Type B pancreatic cell (in vitro differentiated cells): ENCODE measurements around the gene MAN2B2. TPM values are rescaled to one million over a fixed set of nuclear protein-coding genes. Genes with fewer than 3 reads are reported as not detected.

Experiments
- DNase-seq: peaks from one replicate; pipeline ENCODE4 v3.0.0; 2021; ENCODE audit warnings: mixed read lengths; ENCODE audit not compliant: unreplicated experiment; ENCODE audit errors: extremely low spot score
- H3K27ac Mint-ChIP-seq: 2 replicates; pipeline ENCODE4 v1.8.0; 2021; ENCODE audit warnings: mild to moderate bottlenecking, mixed read lengths
- H3K27me3 Mint-ChIP-seq: 2 replicates; pipeline ENCODE4 v1.8.0; 2021; ENCODE audit warnings: mixed read lengths
- H3K36me3 Mint-ChIP-seq: 2 replicates; pipeline ENCODE4 v1.8.0; 2021; ENCODE audit warnings: mixed read lengths
- H3K4me1 Mint-ChIP-seq: one replicate; pipeline ENCODE4 v1.8.0; 2021; ENCODE audit warnings: mixed read lengths; ENCODE audit not compliant: unreplicated experiment
- H3K4me3 Mint-ChIP-seq: 2 replicates; pipeline ENCODE4 v1.8.0; 2021; ENCODE audit warnings: mild to moderate bottlenecking, mixed read lengths
- H3K9me3 Mint-ChIP-seq: 2 replicates; pipeline ENCODE4 v1.8.0; 2021; ENCODE audit warnings: mixed read lengths
- total RNA-seq: library from RNA; stranded (reverse); gene quantifications from 2 replicates; pipeline ENCODE4 v1.2.1, GENCODE V29; 2021; ENCODE audit warnings: low replicate concordance
- TF ChIP-seq, protein P1 (sequence below): fragments of 200-600 bp; sonication (generic); conservative IDR thresholded peaks from 2 replicates; pipeline ENCODE4 v1.5.0; 2021; ENCODE audit warnings: antibody characterized with exemption, mild to moderate bottlenecking

Gene MAN2B2
- total RNA-seq, 1 donor from 2014 or later = 17.4 TPM

DNA sequence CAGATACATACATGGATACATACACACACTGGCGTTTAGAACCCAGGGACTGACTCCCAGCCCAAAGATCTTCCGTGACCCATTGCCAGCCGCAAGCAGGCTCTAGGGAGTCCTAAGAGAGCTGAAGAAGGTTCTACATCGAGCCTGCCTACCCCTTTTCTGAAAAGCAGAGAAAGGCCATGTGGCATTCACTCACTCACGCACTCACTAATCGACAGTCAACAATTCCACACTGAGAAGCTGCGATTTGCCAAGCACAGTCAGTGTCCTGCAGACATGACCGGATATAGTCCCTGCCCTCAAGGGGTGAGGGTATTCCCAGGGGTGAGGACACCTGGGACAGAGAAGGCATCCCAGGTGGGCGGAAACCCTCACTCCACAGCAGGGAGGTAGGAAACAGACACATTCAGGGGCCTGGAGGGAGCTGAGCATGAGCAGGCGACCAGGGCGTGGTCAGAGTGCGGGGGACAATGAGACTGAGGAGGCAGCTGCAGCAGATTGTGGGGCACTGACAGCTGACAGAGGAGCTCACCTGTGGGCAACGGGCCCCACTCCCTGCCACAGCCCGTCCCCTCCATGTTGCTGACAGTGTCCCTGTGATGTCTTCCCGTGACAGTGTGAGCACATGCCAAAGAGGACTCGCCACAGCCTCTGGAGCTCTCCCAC, 13.2 kb upstream of the MAN2B2 start:
- H3K27ac Mint-ChIP-seq = no peak overlapping the region
- no peaks in the 10 kb centered on the region for H3K9me3 Mint-ChIP-seq
- H3K4me3 Mint-ChIP-seq = peak overlapping the region; percentile 54

DNA sequence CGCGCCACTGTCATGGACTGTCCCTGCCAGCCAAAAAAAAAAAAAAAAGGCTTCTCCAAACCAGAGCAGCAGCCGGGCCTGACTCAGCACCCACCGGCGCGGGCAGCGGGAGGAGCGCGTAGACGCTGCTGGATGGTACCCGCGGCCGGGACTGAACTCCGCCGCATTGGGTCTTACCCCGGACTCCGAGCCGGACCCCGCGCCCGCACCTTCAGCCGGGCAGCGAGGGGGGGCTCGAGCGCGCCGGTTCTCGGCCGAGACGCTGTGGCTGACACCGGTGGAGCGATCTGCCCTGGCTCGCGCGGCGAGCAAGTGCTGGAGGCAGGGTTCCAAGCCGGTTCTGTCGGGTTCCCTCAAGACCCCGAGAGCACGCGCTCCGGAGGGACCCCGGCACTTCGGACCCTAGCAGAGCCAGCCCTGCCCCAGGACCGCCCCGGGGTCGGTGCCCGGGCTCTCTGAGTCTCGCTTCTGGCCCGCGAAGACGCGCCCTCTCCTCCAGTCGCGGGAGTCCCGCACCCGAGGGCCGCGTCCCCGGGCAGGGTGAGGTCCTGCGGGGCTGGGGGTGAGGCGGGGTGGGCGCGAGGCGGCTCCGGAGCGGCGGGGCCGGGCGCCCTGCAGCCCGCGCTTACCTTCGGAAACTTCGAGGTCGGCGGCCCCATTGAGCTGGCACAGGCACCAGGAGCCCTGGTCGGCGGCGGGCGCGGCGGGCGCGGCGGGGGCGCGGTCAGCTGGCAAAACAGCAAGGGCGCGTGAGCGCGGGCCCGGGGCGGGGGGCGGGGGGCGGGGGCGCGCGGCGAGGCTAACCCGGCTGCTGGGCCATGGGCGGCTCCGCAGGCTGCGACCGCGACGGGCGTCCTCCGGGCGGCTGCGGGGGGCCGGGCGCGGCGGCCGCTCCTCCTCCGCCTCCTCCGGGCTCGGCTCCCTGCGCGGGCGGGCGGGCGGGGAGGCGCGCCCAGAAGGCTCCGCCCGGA, 11.8 kb upstream of the MAN2B2 start:
- H3K27me3 Mint-ChIP-seq = peaks cover 89% of the 10 kb centered on the region
- H3K4me1 Mint-ChIP-seq = no peaks in the 10 kb centered on the region
- H3K4me3 Mint-ChIP-seq = peak overlapping the region; percentile 31
- TF ChIP-seq, protein P1, sequence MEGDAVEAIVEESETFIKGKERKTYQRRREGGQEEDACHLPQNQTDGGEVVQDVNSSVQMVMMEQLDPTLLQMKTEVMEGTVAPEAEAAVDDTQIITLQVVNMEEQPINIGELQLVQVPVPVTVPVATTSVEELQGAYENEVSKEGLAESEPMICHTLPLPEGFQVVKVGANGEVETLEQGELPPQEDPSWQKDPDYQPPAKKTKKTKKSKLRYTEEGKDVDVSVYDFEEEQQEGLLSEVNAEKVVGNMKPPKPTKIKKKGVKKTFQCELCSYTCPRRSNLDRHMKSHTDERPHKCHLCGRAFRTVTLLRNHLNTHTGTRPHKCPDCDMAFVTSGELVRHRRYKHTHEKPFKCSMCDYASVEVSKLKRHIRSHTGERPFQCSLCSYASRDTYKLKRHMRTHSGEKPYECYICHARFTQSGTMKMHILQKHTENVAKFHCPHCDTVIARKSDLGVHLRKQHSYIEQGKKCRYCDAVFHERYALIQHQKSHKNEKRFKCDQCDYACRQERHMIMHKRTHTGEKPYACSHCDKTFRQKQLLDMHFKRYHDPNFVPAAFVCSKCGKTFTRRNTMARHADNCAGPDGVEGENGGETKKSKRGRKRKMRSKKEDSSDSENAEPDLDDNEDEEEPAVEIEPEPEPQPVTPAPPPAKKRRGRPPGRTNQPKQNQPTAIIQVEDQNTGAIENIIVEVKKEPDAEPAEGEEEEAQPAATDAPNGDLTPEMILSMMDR = no peak
- no peaks in the 10 kb centered on the region for H3K36me3 Mint-ChIP-seq
- no peak for DNase-seq
- no peak overlapping the region for H3K27ac Mint-ChIP-seq
- H3K9me3 Mint-ChIP-seq = no peaks in the 10 kb centered on the region

More for the DNA sequence above, 13.2 kb upstream of the MAN2B2 start:
- Mint-ChIP-seq H3K36me3 (no peaks in the 10 kb centered on the region), H3K27me3 (peaks cover 89% of the 10 kb centered on the region), H3K4me1 (no peaks in the 10 kb centered on the region)
- DNase-seq = no peak
- TF ChIP-seq, protein P1 = no peak

DNA sequence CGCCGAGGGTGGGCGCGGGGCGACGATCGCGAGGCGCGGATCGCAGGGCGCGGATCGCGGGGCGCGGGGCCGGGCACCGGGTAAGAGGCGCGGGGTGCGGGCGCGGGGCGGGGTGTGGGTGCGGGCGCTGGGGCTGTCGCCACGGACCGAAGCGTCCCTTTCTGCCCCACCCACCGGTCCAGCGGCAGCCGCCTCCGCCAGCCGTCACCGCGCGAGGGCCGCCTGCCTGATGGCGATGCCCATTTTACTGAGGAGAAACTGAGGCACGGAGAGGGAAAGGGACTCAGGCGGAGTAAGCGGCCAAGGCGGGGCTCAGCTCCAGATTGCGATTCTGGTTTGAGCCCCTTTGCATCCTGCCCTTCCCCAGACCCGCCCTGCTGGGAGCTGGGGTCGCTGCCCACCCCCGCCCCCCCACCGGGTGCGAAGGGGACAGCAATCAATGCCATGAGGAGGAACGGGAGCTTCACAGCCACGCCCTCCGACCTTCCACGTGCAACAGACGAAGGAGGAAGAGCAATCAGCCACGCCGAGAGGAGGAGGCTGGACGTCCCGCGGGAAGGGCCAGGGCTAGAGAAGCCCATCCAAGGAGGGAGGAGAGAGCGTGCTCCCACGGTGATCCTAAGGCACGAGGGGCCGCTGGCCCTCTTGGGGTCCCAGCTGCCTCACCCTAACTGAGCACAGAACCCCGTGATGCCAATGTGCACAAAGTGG, 10.9 kb upstream of the MAN2B2 start:
- H3K27me3 Mint-ChIP-seq = peaks cover 89% of the 10 kb centered on the region
- no peak for DNase-seq
- no peaks in the 10 kb centered on the region for H3K9me3 Mint-ChIP-seq
- H3K4me1 Mint-ChIP-seq = no peaks in the 10 kb centered on the region
- H3K36me3 Mint-ChIP-seq = no peaks in the 10 kb centered on the region
- TF ChIP-seq, protein P1 = no peak
- H3K27ac Mint-ChIP-seq = no peak overlapping the region
- H3K4me3 Mint-ChIP-seq = no peak overlapping the region

DNA sequence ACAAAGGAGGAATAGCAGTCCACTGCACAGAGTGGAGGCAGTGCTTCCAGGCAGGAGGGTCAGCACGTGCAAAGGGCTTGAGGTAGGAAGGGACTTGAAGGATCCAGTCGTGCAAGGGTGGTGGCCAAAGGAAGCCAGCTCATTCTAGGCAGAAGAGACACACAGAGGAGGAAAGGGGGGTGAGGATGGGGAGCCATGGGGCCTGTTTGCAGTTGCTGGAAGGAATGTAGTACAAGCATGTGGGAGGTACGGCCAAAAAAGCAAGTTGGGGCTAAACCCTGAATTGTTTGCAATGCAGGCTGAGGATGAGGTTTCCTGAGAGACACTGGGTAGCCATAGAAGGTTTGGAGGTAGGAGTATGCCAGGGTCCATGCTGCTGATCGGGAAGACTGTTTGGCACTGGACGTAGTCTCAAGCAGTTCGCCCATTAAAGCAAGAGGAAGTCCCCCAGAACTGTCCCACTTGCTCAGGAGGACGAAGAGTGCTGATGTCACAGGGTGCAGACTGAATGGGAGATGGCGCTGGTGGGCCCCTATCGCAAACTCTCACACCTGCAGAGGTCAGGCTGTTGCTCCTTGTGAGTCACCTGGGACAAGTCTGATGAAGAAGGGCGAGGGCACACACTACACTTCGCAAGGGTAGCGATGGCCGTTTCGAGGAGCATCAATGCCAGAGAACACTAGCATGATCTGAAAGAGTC, 9.1 kb upstream of the MAN2B2 start:
- Mint-ChIP-seq H3K4me3 (peak overlapping the region; percentile 27), H3K27ac (no peak overlapping the region)

More for the DNA sequence above, 9.1 kb upstream of the MAN2B2 start:
- no peaks in the 10 kb centered on the region for H3K36me3 Mint-ChIP-seq
- H3K4me1 Mint-ChIP-seq = no peaks in the 10 kb centered on the region
- TF ChIP-seq, protein P1 = no peak
- DNase-seq = no peak
- H3K27me3 Mint-ChIP-seq = peaks cover 83% of the 10 kb centered on the region
- no peaks in the 10 kb centered on the region for H3K9me3 Mint-ChIP-seq
